GM18507 (cell line): ENCODE measurements around the gene TGM5.
"Not testable (repeated sequence)": the region's sequence is repeated elsewhere in the genome, so short reads cannot be mapped to it uniquely, and the experiment has no call there.

ENCODE experiments used
- DNase-seq: peaks from one replicate; pipeline ENCODE4 v3.0.0; 2011; ENCODE audit warnings: low read depth; ENCODE audit not compliant: insufficient read length; ENCODE audit errors: extremely low spot score
- FAIRE-seq: peaks from 2 replicates; lab custom pipeline; 2011; peaks lifted over from hg19 to GRCh38; lab: Jason Lieb, UNC

TGM5 gene, protein sequence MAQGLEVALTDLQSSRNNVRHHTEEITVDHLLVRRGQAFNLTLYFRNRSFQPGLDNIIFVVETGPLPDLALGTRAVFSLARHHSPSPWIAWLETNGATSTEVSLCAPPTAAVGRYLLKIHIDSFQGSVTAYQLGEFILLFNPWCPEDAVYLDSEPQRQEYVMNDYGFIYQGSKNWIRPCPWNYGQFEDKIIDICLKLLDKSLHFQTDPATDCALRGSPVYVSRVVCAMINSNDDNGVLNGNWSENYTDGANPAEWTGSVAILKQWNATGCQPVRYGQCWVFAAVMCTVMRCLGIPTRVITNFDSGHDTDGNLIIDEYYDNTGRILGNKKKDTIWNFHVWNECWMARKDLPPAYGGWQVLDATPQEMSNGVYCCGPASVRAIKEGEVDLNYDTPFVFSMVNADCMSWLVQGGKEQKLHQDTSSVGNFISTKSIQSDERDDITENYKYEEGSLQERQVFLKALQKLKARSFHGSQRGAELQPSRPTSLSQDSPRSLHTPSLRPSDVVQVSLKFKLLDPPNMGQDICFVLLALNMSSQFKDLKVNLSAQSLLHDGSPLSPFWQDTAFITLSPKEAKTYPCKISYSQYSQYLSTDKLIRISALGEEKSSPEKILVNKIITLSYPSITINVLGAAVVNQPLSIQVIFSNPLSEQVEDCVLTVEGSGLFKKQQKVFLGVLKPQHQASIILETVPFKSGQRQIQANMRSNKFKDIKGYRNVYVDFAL

GRCh38 chr15:43266834-43267233 lies at the start of gene TGM5:
TGM5 (minus strand) TSS chr15:43266928; CDS start chr15:43266849, 79 bp downstream.
- DNase-seq (no peak), FAIRE-seq (no peak)

DNA sequence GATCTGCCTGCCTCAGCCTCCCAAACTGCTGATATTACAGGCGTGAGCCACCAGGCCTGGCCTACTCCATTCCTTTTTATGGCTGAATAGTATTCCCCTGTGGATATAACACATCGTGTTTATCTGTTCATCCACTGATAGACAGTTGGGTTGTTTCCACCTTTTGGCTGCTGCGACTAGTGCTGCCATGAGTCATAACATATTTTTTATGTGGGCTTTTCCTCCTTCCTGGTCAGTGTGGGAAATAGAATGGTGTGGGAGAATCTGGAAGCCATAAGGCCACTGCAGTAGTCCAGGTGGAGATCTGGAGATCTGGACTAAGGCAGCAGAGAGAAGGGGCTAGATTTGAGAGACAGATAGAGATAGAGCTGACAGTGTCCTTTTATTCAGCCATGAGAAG lies 47.4 kb upstream of the TGM5 start:
- DNase-seq (no peak), FAIRE-seq (no peak)

- DNase-seq, result no peak
- FAIRE-seq, result no peak
Observed at GRCh38 chr15:43312378-43312777, 45.6 kb upstream of the TGM5 start.

- DNase-seq (no peak), FAIRE-seq (no peak)
Observed at GRCh38 chr15:43302205-43302817, 35.6 kb upstream of the TGM5 start, which contains the start of gene TGM7. TGM7 (minus strand) TSS chr15:43302255.

GRCh38 chr15:43299884-43300283 lies 33.2 kb upstream of the TGM5 start:
- FAIRE-seq (no peak), DNase-seq (no peak)

- DNase-seq (no peak), FAIRE-seq (no peak)
Observed at GRCh38 chr15:43299411-43299810, 32.7 kb upstream of the TGM5 start.

DNA sequence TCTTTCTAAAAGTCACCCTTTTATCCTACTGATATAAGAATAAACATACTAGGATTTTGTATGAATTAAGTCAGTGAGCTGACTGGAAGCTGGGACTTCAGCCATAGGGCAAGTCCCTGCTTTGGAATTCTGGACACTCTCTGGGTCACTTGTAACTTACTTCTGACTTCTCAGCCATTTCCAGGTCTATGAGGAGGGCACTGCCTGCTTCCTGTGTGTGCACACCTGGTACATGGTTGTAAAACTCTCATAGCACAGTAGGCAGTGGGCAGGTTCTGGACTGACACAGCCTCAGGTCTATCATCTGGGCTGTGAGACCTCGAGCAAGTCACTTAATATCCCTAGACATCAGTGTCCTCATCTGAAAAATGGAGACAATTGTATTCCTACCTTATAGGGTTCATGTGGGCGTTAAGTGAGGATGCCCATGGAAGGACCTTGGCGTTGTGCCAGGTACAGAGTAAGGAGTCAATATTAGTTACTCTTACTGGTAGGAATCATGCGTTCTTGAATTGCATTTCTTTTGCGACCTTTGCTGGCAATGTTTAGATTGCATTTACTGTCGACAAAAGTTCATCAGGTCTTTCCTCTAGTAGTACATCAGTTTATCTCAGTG lies 27.5 kb upstream of the TGM5 start:
- FAIRE-seq (no peak), DNase-seq (no peak)

- DNase-seq (no peak), FAIRE-seq (no peak)
Observed at GRCh38 chr15:43293432-43293831, 26.7 kb upstream of the TGM5 start.

DNA sequence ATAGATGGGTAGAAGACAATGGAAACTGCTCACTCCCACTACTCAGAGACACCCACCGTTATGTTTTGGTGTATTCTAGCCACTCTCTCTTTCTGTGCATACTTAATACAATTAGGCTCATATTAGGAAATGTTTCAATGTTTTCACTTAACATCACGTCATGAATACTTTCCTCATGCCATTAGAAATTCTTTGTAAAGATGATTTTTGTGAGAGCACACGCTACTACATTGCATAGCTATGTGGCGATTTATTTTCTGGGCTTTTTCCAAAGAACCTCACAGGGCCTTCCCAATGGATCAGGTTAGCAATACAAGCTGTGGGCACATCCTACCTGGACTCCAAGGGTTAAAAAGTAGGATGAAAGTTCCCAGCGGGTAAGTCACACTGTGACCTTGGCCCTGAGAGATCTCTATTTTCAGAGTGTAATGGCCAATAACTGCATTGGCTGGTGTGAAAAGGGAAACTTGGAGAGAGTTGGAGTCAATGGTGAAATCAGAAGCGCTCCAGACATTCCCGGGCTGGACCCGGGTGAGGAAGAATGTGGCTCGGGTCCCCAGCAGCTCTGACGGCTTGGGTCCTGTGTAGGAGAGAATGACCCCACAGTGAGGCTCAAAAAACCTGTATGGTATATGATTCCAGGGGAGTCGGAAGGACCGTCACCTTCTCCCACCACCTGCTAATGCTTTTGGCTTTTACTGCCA lies 25.8 kb upstream of the TGM5 start:
- no peak for DNase-seq
- FAIRE-seq, result no peak

DNA sequence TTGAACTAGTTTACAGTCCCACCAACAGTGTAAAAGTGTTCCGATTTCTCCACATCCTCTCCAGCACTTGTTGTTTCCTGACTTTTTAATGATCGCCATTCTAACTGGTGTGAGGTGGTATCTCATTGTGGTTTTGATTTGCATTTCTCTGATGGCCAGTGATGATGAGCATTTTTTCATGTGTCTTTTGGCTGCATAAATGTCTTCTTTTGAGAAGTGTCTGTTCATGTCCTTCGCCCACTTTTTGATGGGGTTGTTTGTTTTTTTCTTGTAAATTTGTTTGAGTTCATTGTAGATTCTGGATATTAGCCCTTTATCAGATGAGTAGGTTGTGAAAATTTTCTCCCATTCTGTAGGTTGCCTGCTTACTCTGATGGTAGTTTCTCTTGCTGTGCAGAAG lies 22.9 kb upstream of the TGM5 start:
- FAIRE-seq, DNase-seq: not testable (repeated sequence)

DNA sequence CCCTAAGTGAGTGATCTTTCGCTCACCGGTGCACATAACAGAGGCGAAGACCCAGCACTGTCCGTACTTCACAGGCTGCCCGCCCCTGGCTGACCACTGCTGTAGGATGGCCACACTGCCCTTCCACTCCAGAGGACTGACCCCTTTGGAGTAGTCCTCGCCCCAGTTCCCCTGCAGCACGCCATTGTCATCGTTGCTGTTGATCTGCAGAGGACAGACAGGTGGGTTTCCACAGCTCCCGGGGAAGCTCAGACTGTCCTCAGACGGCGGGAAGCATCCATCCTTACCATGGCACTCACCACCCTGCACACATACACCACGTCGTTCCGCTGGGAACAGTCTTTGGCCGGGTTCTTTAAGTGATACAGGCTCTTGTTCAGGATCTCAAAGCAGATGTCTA lies 20.5 kb upstream of the TGM5 start:
- no peak for FAIRE-seq
- DNase-seq, result no peak

DNA sequence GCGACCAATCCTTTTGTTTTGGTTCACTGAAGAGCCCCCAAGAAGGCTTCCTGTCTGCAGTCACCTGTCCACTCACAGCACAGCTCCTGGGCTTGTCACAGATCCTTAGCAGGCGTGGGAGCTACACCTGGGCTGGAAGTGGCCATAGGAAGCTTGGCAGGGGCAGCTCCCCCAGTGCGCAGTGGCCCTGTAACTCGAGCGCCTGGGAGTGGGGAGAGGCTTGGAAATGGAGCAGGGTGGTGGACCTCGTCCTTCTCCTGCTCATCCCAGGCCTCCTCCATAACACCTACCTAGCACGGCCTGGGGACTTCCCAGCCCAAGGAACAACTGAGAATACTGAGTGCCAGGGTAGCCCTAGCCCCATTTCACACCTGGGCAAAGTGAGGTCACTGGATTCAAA lies 19.3 kb upstream of the TGM5 start:
- no peak for DNase-seq
- no peak for FAIRE-seq

DNA sequence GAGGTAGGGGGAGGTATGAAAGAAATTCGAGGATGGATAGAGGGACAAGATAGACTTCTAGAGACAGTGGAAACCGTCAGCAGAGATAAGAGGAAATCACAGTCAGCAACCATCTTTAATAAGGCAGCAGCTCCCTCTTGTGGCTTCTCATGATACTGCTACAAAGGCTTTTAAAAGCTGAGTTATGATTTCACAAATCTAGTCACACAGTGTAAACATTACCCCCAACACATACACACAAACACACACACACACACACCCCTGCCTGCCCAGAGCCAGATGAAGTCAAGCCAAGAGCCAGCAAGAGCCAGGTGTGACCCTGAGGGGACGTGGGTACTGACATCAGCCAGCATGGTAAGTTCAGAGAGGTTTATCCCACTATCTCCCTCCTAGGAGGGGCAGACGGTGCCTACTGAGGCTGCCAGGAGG lies 18.9 kb upstream of the TGM5 start:
- FAIRE-seq, result peak; percentile 94
- peak; percentile 72 for DNase-seq

GRCh38 chr15:43283526-43283925 lies 16.8 kb upstream of the TGM5 start:
- DNase-seq (no peak), FAIRE-seq (no peak)

DNA sequence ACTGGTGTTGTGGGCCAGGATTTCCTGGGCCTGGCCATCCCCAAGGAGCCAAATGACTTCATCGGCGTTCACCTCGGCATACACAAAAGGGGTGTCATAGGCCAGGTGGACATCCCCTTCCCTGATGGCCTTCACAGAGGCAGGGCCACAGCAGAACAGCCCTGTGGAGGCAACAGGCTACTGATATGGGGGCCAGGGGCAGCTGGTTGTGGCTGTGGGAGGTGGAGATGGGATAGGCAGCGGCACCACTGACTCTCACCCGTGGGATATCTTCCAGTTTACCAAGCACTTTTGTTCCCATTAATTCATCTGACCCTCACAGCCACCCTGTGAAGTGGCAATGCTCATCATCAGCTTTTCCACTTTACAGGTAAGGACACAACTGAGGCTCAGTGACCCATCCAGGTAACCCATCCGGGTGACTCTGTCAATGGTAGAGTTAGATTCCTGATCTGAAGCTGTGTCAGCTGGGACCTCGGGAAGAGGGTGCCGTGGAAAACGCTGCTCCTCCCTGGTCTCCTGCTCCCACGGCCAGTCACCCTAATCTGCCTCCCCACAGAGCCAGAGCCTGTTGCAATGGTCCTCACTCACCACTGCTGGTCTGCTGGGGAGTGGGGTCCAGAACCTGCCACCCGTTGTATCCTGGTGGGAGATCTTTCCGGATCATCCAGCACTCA lies 15.3 kb upstream of the TGM5 start:
- FAIRE-seq (no peak), DNase-seq (no peak)

DNA sequence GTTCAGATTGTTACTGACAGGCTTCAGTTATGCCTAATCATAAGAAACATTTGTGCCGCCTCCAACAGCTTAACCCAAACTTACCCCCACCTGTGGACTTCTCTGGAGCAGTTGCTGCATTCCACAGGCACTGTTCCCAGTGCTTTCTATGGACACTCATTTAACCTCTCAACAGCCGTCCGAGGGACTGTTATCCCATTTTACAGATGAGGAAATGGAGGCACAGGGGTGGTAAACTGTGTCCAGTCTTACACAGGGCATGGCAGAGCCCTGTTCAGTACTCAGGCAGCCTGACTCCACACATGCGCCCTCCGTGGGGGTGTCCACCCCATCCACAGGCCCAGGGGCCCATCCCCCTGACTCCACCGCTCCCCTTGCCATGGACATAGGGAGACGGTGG lies 14.3 kb upstream of the TGM5 start:
- DNase-seq (no peak), FAIRE-seq (no peak)

DNA sequence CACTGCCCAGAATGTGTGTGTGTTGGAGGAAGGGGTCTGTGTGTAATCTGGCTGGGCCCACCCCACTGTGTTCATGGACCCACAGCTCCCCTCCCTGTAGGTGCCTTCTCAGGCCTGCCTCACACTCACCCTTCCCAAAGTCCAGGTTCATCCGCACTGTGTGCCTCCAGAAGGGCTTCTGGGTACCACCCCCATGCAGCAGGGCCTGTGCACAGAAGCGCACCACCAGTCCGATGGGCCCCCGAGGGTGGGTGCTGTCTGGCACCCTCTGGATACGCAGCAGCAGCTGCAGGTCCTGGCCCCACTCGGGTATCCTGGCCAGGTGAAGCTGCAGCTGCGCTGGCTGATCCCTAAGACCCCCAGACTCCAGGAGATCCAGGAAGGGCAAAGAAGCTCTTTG lies 12.8 kb upstream of the TGM5 start:
- DNase-seq (no peak), FAIRE-seq (no peak)

DNA sequence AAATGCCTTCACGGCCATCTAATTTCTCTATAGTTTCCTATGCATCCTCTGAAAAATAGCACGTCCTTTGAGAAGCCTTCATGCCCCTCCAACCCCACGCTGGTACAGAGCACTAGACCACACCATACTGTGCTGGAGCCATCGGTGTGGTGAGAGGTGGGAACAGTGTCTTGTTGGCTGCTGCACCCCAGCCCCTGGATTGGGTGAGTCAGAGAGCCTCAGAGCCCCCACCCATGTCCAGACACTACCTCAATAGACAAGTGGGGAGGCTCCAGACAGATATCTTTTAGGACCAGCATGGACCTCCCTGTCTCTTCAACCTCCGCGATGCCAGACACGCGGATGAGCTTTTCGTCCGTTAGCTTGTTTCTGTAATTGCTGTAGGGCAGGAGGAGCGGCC lies 12.1 kb upstream of the TGM5 start:
- FAIRE-seq, result no peak
- DNase-seq, result no peak

DNA sequence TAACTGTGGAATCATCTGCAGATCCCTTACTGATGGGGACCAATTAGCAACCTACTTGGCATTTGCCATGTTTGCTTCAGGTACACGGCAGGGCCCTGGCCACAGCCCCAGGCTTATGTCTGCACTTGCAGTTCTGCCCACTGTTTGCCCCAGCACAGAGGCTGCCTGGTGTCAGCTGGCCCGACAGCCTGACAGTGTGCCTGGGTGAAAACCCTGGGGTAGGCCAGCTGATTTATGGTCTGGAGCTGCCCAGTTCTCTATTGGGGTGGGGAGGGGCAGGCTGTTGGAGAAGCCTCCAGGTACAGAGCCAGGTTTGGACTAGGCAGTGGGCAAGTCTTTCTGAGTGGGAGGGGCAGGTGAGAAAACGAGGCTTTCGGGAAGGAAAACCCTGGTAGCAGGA lies 11.2 kb upstream of the TGM5 start:
- FAIRE-seq (no peak), DNase-seq (no peak)
